GM21360 (cell line): ENCODE measurements around the gene RNF141.

Experiments
- ATAC-seq: cut with Tn5 transposase; IDR thresholded peaks from one replicate; pipeline ENCODE4 v1.9.1; 2021; ENCODE audit warnings: mild to moderate bottlenecking, moderate library complexity; ENCODE audit not compliant: unreplicated experiment

Gene RNF141

GRCh38 chr11:10540915-10541560 lies at the start of gene RNF141:
Gene RNF141, minus strand, starts transcription at chr11:10541187. Its CDS starts 7,029 bp downstream, at chr11:10534158.
- peak; percentile 98 for ATAC-seq

- ATAC-seq = no peak
These were observed 49.4 kb upstream of the RNF141 start for GRCh38 chr11:10590218-10590915.

DNA sequence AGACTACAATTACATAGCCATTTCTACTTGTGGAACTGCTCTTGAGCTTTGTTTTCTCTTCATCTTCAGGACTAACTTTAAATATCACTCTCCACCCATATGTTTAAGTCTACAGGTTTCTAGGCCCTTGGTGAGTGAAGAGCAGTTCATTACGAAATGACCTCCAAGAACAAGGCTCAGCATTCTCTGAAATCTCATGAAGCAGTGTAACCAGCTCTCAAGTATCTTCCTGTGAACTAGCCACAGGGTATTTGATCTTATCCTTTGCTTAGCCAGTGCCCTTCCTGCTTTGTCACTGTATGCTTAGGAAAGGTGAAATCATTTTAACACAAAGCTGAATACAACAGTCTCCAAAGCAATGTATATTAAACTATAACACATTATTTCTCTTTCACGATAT lies 47.9 kb upstream of the RNF141 start:
- no peak for ATAC-seq

GRCh38 chr11:10587995-10588394 lies 47.0 kb upstream of the RNF141 start:
- ATAC-seq = no peak

GRCh38 chr11:10587388-10587787 lies 46.4 kb upstream of the RNF141 start:
- ATAC-seq = no peak

DNA sequence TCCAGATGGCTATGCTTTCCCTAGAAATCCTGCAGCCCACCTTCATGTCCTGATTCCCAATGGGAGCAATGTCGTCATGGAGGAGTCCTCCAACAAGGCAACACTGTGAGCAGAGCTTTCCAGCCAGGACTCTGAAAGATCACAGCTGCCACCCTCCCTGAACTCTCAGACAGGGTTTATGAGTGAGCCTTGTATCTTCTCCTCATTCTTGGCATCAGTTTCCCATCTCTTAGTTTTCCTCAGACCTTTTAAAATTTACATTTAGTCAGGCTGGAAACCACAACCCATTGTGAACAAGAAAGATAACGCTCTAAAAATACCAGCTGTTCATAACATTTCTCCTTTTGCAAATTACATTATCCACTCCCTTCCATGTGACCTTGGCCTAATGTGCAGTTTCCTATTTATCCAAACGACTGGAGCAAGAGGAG lies 43.1 kb upstream of the RNF141 start:
- no peak for ATAC-seq

DNA sequence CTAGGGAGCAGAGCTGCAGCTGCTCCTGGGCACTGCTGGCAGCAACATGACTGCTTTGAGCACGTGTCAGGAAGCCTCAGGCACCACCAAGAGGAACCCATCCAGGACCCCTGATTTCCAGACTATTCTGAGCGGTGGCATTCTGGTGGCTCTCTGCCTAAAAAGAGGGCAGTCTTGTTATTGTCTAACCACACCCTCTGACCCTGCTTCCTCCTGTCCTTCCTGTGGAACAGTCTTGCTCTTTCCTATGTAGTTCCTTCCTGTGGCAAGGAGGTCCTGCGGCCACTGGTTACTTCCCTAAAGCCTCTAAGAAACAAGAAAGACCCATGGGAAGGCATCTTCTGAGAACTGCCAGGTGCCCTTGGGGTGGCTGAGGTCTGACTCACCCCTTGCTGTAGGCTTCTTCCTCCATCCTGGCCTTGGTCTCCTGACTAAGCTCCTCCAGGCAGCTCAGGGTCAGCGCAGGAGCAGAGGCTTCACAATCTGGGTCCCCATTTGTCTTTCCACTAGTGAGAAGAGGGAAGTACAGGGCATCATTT lies 40.6 kb upstream of the RNF141 start:
- ATAC-seq = no peak

DNA sequence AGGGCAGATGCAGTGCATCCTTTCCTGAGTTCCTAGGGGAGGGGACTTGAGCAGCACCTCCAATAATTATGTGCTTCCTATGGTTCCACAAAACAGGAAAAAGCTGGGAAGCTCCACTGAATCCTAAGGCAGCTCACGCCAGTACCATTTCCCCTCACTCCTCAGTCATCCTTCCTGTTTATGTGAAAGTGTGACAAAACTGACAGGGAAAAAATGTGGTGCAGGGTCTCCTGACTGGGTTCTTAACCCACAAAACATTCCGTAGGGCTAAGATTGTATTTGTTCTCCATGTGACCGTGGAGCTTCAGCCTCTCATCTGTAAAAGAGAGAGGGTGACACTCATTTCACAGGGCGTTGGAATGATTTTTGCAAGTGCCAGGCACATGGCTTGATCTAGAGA lies 39.6 kb upstream of the RNF141 start:
- no peak for ATAC-seq

DNA sequence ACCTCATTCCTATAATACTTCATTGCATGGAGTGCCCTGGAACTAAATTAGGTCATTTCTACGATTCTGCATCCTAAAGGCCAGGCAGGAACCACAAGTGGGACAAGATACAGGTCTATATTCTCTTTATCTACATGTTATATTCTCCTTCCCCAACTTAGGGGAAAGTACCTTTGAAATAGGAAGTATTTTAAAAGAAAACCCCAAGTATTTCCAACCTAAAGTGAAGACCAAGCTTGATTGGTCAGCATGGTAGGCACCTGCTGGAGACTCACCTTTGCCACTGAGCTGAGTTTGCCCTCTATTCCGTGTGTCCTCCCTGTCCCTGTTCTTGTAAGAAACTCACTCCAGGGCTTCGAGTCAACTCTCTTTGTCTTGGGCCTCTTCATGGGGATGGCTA lies 38.7 kb upstream of the RNF141 start:
- ATAC-seq = no peak

DNA sequence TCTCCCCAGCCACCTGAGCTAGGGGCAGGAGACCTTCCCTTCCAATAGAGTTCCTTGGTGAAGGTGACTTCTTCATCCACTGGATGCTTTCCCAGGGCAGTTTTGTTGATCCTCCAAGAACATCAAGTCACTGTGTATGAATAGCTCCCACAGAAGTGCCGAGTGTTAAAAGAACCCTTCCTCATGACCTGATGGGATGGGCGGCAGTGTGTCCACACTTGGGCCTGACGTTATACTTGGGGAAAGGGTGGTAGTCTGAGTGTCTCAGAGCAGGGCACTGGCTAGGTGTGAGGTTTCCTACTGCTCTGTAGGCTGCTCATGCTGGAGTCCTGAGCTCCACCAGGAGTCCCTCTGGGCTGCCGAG lies 35.0 kb upstream of the RNF141 start:
- no peak for ATAC-seq

DNA sequence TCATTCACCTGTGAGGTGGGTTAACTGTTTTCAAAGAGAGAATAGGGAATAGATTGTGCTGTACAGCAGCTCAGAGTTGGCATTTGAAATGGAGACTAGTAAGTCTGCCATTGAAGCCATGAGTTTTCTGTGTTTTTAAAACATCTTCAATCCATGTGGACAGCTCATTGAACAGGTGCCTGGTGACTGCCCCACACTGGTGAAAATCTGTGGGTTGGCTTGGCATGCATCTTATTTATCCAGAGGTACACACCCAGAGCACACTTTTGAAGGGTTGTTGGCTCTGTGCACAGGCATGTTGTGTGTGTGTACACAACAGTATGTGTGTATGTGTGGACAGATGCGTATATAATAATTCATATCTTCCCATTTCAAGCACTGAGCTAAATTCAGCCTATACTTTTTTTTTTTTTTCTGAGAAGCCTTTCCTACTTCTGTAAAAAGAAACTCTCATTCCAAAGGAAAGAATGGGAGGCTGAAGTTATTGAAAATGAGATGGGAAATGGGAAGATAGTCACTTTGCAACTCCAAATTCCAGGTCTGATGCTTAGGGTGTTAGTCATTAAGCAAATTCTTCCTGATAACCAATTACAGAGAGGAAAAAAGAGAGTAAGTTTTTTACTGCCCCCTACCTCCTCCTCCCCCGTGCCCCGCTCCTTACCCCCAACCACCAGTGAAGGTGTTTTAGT lies 34.5 kb upstream of the RNF141 start:
- ATAC-seq = no peak

DNA sequence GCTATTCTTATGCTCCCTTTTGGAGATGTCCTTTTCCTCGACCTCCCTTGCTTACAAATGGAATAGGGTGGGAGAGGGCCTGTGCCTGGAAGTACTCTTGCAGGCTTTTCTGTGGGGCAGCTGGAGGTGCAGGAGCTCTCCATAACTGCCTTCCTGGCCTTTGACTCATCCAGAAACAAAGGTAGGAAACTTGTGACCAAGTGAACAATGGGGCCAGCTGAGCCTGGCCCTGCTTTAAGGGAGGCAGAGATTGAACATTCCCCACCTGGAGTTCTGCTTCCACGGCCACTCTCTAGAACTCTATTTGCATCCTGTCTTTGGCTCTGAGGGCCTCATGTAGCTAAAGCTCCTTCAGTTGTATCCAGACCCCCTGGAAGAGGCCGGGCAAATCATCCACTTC lies 32.6 kb upstream of the RNF141 start:
- no peak for ATAC-seq

DNA sequence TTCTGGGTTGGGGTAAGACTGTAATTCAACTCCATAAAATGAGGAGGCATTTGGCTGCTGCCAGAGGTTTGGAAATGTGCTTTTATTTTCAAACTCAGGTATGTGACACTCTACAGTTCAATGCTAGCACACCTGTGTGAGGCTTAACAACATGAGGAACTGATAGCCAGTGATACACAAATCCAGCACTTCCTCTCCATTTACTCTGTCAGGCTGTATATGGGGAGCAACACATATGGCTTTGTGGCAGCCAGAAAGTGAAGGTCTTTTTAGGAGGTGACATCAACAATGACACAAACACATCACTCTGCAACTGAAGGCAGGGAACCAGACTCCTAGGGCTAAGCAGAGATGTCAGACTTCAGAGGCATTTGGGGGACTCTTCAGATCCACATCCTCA lies 32.0 kb upstream of the RNF141 start:
- ATAC-seq = no peak

DNA sequence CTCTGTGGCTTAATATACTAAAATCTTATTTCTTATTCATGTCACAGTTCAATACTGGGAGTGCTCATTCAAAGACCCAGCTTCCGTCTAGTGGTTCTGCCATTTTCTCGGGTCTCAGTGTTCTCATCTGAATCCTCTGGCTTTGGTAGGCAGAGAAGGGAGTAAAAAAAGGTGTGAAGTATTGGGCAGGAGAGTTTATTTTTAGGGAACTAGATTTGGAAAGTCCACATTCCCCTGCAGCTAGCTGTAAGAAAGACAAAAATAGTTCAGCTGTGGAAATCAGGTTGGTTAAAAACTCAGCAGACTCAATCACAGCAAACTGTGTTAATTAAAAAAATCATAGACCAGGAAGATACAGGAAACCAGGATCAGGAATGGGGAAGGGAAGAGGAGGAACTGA lies 31.5 kb upstream of the RNF141 start:
- no peak for ATAC-seq

DNA sequence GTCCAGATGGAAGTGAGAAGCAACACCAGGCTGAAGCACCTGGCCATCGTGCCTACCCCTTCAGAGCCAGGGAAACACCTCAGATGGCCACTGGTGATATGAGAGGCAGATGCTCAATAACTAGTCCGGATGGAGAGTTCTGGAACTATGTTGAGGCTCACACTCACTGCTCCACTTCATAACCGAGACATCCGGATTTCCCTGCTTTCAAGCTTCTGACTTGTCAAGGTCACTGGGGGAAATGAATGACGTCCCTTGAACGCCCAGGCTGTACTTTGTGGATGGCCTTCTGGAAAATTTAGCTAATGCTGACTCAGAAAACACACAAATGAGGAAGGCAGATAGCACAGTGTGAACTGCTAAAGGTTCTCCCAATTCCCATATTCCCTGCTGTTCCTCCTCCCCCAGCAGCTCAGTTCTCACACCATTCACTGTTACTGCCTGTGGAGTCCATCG lies 27.5 kb upstream of the RNF141 start, which contains the start of gene LYVE1:
LYVE1 (minus strand) TSS at position 180 of the 456 bp plus-strand sequence; CDS start at position 47, 133 bp downstream.
- ATAC-seq = no peak

DNA sequence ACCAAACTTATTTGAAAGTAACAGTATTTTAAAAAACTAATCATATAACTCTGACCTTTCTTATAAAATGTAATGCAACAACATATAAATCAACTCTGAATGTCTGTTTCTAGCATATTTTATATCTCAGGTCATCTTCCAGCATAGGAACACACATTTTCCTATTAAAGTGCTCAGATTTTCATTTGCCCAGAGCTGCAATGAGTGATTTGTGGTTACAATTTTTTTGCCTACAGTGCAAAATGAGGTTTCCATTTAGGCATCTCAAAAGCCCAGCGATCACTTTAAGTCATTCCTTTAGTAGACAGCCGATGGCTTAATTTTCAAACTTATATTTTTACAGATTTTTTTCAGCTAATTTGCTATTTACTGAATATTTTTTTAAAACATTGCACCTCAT lies 26.5 kb upstream of the RNF141 start:
- ATAC-seq = no peak

DNA sequence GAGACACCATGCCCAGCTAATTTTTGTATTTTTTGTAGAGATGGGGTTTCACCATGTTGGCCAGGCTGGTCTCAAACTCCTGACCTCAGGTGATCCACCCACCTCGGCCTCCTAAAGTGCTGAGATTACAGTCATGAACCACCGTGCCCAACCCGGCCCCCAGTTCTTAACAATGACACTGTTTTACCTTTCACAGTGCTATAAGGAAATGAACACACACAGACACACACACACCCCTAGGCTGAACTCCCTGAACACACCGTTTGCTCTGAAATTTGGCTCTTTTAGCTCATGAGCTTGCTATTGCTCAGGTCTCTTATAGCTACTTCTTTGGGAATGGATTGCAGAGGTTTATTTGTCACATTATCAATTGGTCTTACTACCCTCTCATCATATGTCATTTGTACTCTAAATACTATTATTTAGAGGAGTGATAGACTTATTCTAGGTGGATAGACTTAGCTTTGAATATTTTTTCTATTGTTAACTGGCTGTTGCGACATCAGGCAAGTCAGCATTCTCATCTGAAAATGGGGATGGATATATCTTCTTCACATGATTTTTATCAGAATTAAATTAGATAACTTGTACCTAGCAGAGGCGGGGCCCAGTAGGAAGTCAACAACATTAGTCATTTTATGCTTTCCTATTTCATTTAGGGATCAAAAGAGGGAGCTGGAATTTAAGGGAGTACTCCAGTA lies 25.4 kb upstream of the RNF141 start:
- no peak for ATAC-seq

DNA sequence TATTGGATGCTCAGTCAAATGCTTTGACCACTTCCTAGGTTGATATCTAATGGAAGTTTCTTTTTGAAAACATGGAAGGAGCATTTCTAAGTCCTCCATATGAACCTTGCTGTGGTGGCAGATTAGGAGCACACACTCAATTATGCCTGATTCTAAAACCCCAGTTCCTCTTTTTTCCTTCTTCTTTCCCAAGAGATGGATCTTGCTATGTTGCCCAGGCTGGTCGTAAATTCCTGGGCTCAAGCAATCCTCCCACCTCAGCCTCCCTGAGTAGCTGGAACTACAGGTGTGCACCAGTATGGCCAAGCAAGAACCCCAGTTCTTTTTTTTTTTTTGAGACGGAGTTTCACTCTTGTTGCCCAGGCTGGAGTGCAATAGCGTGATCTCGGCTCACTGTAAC lies 24.5 kb upstream of the RNF141 start:
- ATAC-seq = no peak

- ATAC-seq = no peak
These were observed 23.8 kb upstream of the RNF141 start for GRCh38 chr11:10564696-10565318.

DNA sequence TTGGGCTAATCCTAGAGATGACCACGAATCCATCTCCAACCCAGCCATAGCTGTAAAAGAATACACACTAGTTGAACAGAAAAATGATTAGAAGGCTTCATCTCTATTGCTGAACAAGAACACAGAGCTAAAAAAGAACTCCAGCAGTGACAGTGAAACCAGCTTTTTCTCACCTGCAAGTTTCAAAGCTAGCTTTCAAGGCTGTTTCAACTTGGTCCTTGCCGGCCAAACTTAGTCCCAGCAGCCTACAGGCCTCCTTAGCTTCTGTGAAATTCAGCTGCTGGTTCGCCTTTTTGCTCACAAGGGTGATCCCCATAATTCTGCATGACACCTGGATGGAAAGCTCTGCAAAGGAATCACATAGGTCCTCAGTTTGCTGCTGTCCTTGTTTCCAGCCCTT lies 23.0 kb upstream of the RNF141 start:
- no peak for ATAC-seq

GRCh38 chr11:10561947-10562346 lies 21.0 kb upstream of the RNF141 start:
- ATAC-seq = no peak
